SU-DHL-6 (cell line): ENCODE measurements around the gene ZNF18.

Experiments
- EZH2phosphoT487 ChIP-seq: fragments of 200-600 bp; sonication (generic), shearing (Covaris generic); conservative IDR thresholded peaks from 2 replicates; pipeline ENCODE4 v1.6.1; 2018; ENCODE audit warnings: mild to moderate bottlenecking, antibody characterized with exemption, low read length, moderate library complexity, mixed read lengths
- TF ChIP-seq, protein P1 (sequence below): fragments of 200-600 bp; sonication (generic); IDR thresholded peaks from one replicate; pipeline ENCODE4 v1.5.1; 2017; ENCODE audit warnings: antibody characterized with exemption, mild to moderate bottlenecking, low read length, moderate library complexity; ENCODE audit not compliant: insufficient read depth, poor library complexity, severe bottlenecking

DNA sequence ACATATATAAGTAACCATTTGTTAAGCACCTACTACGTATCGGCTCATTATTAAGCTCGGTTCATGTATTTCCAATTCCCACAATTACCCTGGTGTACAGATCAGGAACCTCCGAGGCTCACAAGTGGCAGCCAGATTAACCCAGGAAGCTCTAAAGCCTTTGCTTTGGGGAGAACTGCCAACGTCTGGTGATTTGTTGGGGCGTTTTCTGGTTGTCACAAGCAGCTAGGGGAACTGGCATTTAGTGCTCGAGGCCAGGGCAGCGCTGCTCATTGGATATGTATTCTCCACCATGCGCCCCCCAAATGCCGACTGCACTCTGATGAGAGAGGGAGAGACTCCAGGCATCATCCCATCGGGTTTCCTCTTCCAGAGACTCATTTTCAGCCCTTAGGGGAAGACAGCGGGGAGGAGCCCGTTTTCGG lies 541 bp downstream of the ZNF18 start:
- TF ChIP-seq, protein P1, sequence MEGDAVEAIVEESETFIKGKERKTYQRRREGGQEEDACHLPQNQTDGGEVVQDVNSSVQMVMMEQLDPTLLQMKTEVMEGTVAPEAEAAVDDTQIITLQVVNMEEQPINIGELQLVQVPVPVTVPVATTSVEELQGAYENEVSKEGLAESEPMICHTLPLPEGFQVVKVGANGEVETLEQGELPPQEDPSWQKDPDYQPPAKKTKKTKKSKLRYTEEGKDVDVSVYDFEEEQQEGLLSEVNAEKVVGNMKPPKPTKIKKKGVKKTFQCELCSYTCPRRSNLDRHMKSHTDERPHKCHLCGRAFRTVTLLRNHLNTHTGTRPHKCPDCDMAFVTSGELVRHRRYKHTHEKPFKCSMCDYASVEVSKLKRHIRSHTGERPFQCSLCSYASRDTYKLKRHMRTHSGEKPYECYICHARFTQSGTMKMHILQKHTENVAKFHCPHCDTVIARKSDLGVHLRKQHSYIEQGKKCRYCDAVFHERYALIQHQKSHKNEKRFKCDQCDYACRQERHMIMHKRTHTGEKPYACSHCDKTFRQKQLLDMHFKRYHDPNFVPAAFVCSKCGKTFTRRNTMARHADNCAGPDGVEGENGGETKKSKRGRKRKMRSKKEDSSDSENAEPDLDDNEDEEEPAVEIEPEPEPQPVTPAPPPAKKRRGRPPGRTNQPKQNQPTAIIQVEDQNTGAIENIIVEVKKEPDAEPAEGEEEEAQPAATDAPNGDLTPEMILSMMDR: no peak
- TF ChIP-seq EZH2phosphoT487: no peak
